NOMO-1 treated with dmso at 0.1 percent for 144 hours (cell line): ENCODE data around the gene ADAMTSL2.

ENCODE experiments used
- DNase-seq: peaks from one replicate; lab custom pipeline; 2025; ENCODE audit not compliant: unreplicated experiment; lab: John Stamatoyannopoulos, UW

Gene ADAMTSL2

GRCh38 chr9:133517711-133518110 lies 16.8 kb upstream of the ADAMTSL2 start:
- no peak for DNase-seq

- no peak for DNase-seq
Observed at GRCh38 chr9:133518200-133518599, 16.3 kb upstream of the ADAMTSL2 start.

GRCh38 chr9:133518706-133519449 lies 15.6 kb upstream of the ADAMTSL2 start:
- no peak for DNase-seq

- DNase-seq = no peak
Observed at GRCh38 chr9:133519693-133520092, 14.8 kb upstream of the ADAMTSL2 start.

- no peak for DNase-seq
Observed at GRCh38 chr9:133520121-133520835, 14.2 kb upstream of the ADAMTSL2 start.

- no peak for DNase-seq
Observed at GRCh38 chr9:133521122-133522072, 13.1 kb upstream of the ADAMTSL2 start.

- DNase-seq = no peak
Observed at GRCh38 chr9:133522073-133522910, 12.2 kb upstream of the ADAMTSL2 start.

- DNase-seq = no peak
Observed at GRCh38 chr9:133523106-133523505, 11.4 kb upstream of the ADAMTSL2 start.

GRCh38 chr9:133524146-133524545 lies 10.4 kb upstream of the ADAMTSL2 start:
- no peak for DNase-seq

GRCh38 chr9:133524679-133525228 lies 9.8 kb upstream of the ADAMTSL2 start, which contains the start of gene MYMK:
Gene MYMK, minus strand, starts transcription at chr9:133524959. Its CDS starts 115 bp downstream, at chr9:133524844.
- no peak for DNase-seq

GRCh38 chr9:133525677-133526076 lies 8.8 kb upstream of the ADAMTSL2 start:
- DNase-seq = no peak

- no peak for DNase-seq
Observed at GRCh38 chr9:133526721-133527321, 7.7 kb upstream of the ADAMTSL2 start.

- no peak for DNase-seq
Observed at GRCh38 chr9:133527444-133527920, 7.0 kb upstream of the ADAMTSL2 start.

- no peak for DNase-seq
Observed at GRCh38 chr9:133528001-133528875, 6.3 kb upstream of the ADAMTSL2 start.

GRCh38 chr9:133528876-133529241 lies 5.6 kb upstream of the ADAMTSL2 start:
- no peak for DNase-seq

GRCh38 chr9:133529457-133529856 lies 5.0 kb upstream of the ADAMTSL2 start:
- no peak for DNase-seq

GRCh38 chr9:133529874-133530273 lies 4.6 kb upstream of the ADAMTSL2 start:
- no peak for DNase-seq

GRCh38 chr9:133531293-133531692 lies 3.2 kb upstream of the ADAMTSL2 start:
- no peak for DNase-seq
